ENCODE data around the gene ANKRD65.

ANKRD65 gene

GRCh38 chr1:1441002-1441888 is 20.2 kb upstream of the ANKRD65 start:
- DNase-seq, result peak; percentile 12 to 26

- DNase-seq, result no peak
Observed at GRCh38 chr1:1440262-1441001, 19.4 kb upstream of the ANKRD65 start.

- DNase-seq, result no peak
Observed at GRCh38 chr1:1439546-1440261, 18.6 kb upstream of the ANKRD65 start.

- DNase-seq, result no peak
Observed at GRCh38 chr1:1438531-1439381, 17.7 kb upstream of the ANKRD65 start.

- peak; percentile 16 to 22 for DNase-seq
Observed at GRCh38 chr1:1437904-1438376, 16.9 kb upstream of the ANKRD65 start.

GRCh38 chr1:1437033-1437903 is 16.2 kb upstream of the ANKRD65 start:
- DNase-seq, result no peak

- no peak for DNase-seq
Observed at GRCh38 chr1:1436630-1437032, 15.6 kb upstream of the ANKRD65 start.

DNA sequence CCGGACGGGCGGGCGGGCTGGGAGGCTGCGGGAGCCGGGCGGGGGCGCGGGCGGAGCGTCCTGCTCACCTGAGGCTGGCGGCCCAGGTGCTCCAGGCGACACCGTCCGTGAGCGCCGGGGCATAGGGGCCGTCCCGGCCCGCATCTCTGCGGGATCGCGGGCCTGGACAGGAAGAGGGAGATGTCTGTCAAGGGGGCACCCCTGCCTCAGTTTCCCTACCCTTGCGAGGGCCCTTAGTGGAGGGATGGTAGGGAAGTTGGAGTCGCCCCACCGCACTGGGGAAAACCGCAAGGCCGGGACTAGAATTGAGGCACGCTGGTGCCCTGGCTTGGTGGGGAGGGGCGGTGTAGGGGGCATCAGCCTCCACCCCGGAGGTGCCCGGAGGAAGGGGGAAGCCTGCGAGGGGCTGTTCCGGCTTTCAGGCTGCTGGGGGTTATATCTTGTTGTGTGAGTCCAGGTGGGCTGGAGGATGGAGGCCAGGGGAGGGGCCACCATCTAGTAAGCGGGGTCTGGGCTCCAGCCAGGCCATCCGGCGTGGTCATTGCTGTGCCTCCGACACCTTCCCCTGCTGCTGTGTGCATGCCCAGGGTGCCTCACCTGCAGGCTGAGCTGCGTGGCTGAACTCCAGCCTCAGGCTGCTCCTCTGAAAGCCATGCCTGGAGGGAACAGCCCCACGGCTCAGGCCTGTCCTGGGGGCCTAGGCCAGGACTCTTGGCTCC is 15.0 kb upstream of the ANKRD65 start:
- DNase-seq, result no peak

- DNase-seq, result peak in 1 of 2 experiments; percentile 23
Observed at GRCh38 chr1:1435106-1435903, 14.2 kb upstream of the ANKRD65 start, which contains the start of gene VWA1. TSS of gene VWA1 (plus strand) at chr1:1435690. CDS start at chr1:1435749, 59 bp downstream.

DNA sequence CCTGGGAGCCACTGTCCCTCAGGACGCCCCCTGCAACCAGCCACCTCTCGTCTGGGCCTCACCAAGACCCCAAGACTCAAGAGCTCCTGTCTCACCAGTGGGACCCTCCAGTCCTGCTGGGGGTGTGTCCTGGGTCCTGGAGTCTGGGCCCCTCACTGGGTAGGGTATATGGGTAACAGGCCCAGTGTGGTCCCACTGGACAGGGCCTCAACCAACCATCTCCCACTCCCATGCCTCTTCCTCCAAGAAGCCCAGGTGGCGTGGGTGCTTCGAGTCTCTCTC is 13.7 kb upstream of the ANKRD65 start:
- DNase-seq, result no peak

GRCh38 chr1:1434131-1434823 is 13.2 kb upstream of the ANKRD65 start:
- DNase-seq, result no peak

DNA sequence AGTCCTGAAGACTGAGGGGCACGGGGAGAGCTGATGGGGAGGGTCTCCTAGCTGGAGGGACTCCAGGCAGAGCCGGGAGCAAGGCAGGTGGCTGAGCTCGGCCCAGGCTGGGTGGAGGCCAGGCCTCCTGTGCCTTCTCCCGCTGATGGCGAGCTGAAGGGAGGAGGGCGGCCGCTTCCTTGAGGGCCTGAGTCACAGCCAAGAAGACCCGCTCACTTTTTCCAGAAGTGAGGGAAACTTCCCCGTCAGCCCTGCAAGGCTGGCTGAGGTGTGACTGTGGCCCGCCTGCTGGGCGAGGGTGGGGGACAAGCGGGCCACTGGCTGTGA is 12.7 kb upstream of the ANKRD65 start:
- no peak for DNase-seq

- DNase-seq, result no peak
Observed at GRCh38 chr1:1432951-1433803, 12.1 kb upstream of the ANKRD65 start.

GRCh38 chr1:1432274-1432950 is 11.3 kb upstream of the ANKRD65 start:
- no peak for DNase-seq

DNA sequence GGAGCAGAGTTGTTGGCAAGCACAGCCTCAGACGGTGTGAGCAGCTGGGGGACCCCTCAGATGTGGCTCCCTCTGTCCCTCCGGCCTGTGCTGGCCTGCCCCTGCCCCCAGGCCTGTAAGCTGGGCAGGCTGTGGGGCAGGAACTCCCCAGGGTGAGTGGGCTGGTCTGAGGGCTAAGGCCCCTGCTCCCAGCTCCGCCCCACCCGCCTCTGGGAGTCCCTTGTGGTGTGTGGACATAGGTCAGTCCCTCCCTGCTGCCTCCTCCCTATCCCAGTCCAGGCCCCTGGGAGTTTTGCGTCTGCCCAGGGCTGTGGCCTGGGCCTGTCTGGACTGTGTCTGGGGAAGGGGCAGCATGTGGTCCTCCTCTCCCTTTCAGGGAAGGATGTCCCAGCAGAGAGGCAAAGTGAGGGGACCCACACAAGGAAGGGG is 10.8 kb upstream of the ANKRD65 start:
- DNase-seq, result no peak

- no peak for DNase-seq
Observed at GRCh38 chr1:1430992-1431844, 10.1 kb upstream of the ANKRD65 start.
